Stimulated activated CD4-positive, alpha-beta T cell treated with anti-CD3 and anti-CD28 coated beads, Interleukin-12 subunit alpha, Interleukin-12 subunit beta, amount 100 ng/mL, for 4 hours (primary cell): ENCODE data around the gene BFAR.
"Not testable (repeated sequence)": the region's sequence is repeated elsewhere in the genome, so short reads cannot be mapped to it uniquely, and the experiment has no call there.

ENCODE experiments used
- DNase-seq: peaks from one replicate; pipeline ENCODE4 v3.0.0-alpha.2; 2020

The BFAR gene

GRCh38 chr16:14636179-14636950, 3.6 kb downstream of the BFAR start:
- not testable (repeated sequence) for DNase-seq

- not testable (repeated sequence) for DNase-seq
Observed at GRCh38 chr16:14636951-14637240, 4.1 kb downstream of the BFAR start.

GRCh38 chr16:14640538-14640937, 7.8 kb downstream of the BFAR start:
- DNase-seq, result no peak

GRCh38 chr16:14641206-14641605, 8.5 kb downstream of the BFAR start:
- DNase-seq, result no peak

GRCh38 chr16:14641926-14642325, 9.2 kb downstream of the BFAR start:
- DNase-seq, result no peak

- no peak for DNase-seq
Observed at GRCh38 chr16:14649816-14650215, 17.1 kb downstream of the BFAR start.

- no peak for DNase-seq
Observed at GRCh38 chr16:14650629-14651028, 17.9 kb downstream of the BFAR start.

- no peak for DNase-seq
Observed at GRCh38 chr16:14652726-14653125, 20.0 kb downstream of the BFAR start.

GRCh38 chr16:14658063-14658462, 25.3 kb downstream of the BFAR start:
- DNase-seq, result no peak

GRCh38 chr16:14667347-14668266, 34.9 kb downstream of the BFAR start:
- DNase-seq, result no peak

GRCh38 chr16:14668556-14669223, 35.9 kb downstream of the BFAR start:
- DNase-seq, result no peak

GRCh38 chr16:14669776-14670175, 37.0 kb downstream of the BFAR start:
- DNase-seq, result no peak

GRCh38 chr16:14672403-14672971, 39.7 kb downstream of the BFAR start:
- DNase-seq, result no peak

GRCh38 chr16:14676633-14677032, 43.9 kb downstream of the BFAR start:
- DNase-seq, result no peak

GRCh38 chr16:14677627-14678026, 44.9 kb downstream of the BFAR start:
- no peak for DNase-seq

GRCh38 chr16:14678748-14679497, 46.2 kb downstream of the BFAR start:
- DNase-seq, result no peak

GRCh38 chr16:14680396-14680795, 47.6 kb downstream of the BFAR start:
- not testable (repeated sequence) for DNase-seq

GRCh38 chr16:14681115-14681514, 48.4 kb downstream of the BFAR start:
- DNase-seq, result no peak

- DNase-seq, result no peak
Observed at GRCh38 chr16:14682121-14682520, 49.4 kb downstream of the BFAR start.

- DNase-seq, result not testable (repeated sequence)
Observed at GRCh38 chr16:14685870-14686793, 53.4 kb downstream of the BFAR start.

- DNase-seq, result not testable (repeated sequence)
Observed at GRCh38 chr16:14694129-14694528, 61.4 kb downstream of the BFAR start, which contains the start of gene PLA2G10. TSS of gene PLA2G10 (minus strand) at chr16:14694308. CDS start at chr16:14694229, 79 bp downstream.
